MM.1S (cell line): ENCODE results near the gene TFPI.

ENCODE experiments used
- DNase-seq: peaks from one replicate; pipeline ENCODE4 v3.0.0-alpha.2; 2015
- H2AFZ ChIP-seq: fragments of 300-600 bp; sonication (generic); 2 replicates; pipeline ENCODE4 v1.6.0; 2016; ENCODE audit warnings: antibody characterized with exemption, low read length
- H3F3A ChIP-seq: fragments of 300-600 bp; sonication (generic); 2 replicates; pipeline ENCODE4 v1.6.1; 2016; ENCODE audit warnings: mild to moderate bottlenecking, antibody characterized with exemption, low read length, moderate library complexity, mixed read lengths; ENCODE audit not compliant: insufficient read depth
- H3K27ac ChIP-seq: fragments of 300-600 bp; sonication (generic); 2 replicates; pipeline ENCODE4 v1.5.1; 2016; ENCODE audit warnings: mild to moderate bottlenecking, low read length
- H3K27me3 ChIP-seq: fragments of 300-600 bp; sonication (generic); replicated peaks from 2 replicates; pipeline ENCODE4 v1.6.0; 2016; ENCODE audit warnings: low read length; ENCODE audit not compliant: insufficient read depth
- H3K36me3 ChIP-seq: fragments of 300-600 bp; sonication (generic); replicated peaks from 2 replicates; pipeline ENCODE4 v1.6.1; 2016; ENCODE audit warnings: mild to moderate bottlenecking, low read length, mixed read lengths; ENCODE audit not compliant: insufficient read depth
- H3K4me1 ChIP-seq: fragments of 300-600 bp; sonication (generic); 2 replicates; pipeline ENCODE4 v1.6.1; 2016; ENCODE audit warnings: low read length, mixed read lengths
- H3K4me2 ChIP-seq: fragments of 300-600 bp; sonication (generic); 2 replicates; pipeline ENCODE4 v1.6.0; 2016; ENCODE audit warnings: low read depth, low read length
- H3K4me3 ChIP-seq: fragments of 300-600 bp; sonication (generic); 2 replicates; pipeline ENCODE4 v1.5.1; 2016; ENCODE audit warnings: low read length, mixed read lengths
- H3K79me2 ChIP-seq: fragments of 300-600 bp; sonication (generic); 2 replicates; pipeline ENCODE4 v1.6.1; 2016; ENCODE audit warnings: mixed run types, low read length, mixed read lengths
- H3K9ac ChIP-seq: fragments of 300-600 bp; sonication (generic); 2 replicates; pipeline ENCODE4 v1.6.1; 2016; ENCODE audit warnings: low read length, mixed read lengths
- H3K9me2 ChIP-seq: fragments of 300-600 bp; sonication (generic); replicated peaks from 2 replicates; pipeline ENCODE4 v1.6.1; 2016; ENCODE audit warnings: mild to moderate bottlenecking, low read length, mixed read lengths; ENCODE audit not compliant: insufficient read depth
- H3K9me3 ChIP-seq: fragments of 300-600 bp; sonication (generic); replicated peaks from 2 replicates; pipeline ENCODE4 v1.6.1; 2016; ENCODE audit warnings: mild to moderate bottlenecking, low read length, mixed read lengths; ENCODE audit not compliant: insufficient read depth
- H4K20me1 ChIP-seq: fragments of 300-600 bp; sonication (generic); 2 replicates; pipeline ENCODE4 v1.6.1; 2016; ENCODE audit warnings: mild to moderate bottlenecking, low read length, moderate library complexity, mixed read lengths; ENCODE audit not compliant: insufficient read depth
- CTCF ChIP-seq: fragments of 300-600 bp; sonication (generic); IDR thresholded peaks from 2 replicates; pipeline ENCODE4 v1.5.1; 2016; ENCODE audit warnings: antibody characterized with exemption, low read length, mixed read lengths
- EZH2 ChIP-seq: fragments of 300-600 bp; sonication (generic); optimal IDR thresholded peaks from 2 replicates; pipeline ENCODE3; 2017; ENCODE audit warnings: low read depth, mild to moderate bottlenecking, antibody characterized with exemption, low read length, mixed read lengths
- EZH2phosphoT487 ChIP-seq: fragments of 300-600 bp; sonication (generic); IDR thresholded peaks from 2 replicates; pipeline ENCODE4 v1.6.1; 2018; ENCODE audit warnings: antibody characterized with exemption, low read length

TFPI gene

GRCh38 chr2:187576906-187577305, 22.7 kb upstream of the TFPI start:
- H3K27me3 ChIP-seq = no peaks in the 10 kb centered on the region
- 0 out of 2 replicates have a peak, but pooled peaks cover 4% of the 10 kb centered on the region for H3K4me1 ChIP-seq
- H4K20me1 ChIP-seq = no peaks in the 10 kb centered on the region
- no peak overlapping the region for H2AFZ ChIP-seq
- no peak for DNase-seq
- H3F3A ChIP-seq = 0 out of 2 replicates have a peak, but pooled peaks cover 5% of the 10 kb centered on the region
- no peak overlapping the region for H3K4me2 ChIP-seq
- H3K9me2 ChIP-seq = no peaks in the 10 kb centered on the region
- H3K36me3 ChIP-seq = no peaks in the 10 kb centered on the region
- no peak overlapping the region for H3K27ac ChIP-seq
- TF ChIP-seq CTCF = no peak
- no peak for TF ChIP-seq EZH2
- TF ChIP-seq EZH2phosphoT487 = no peak
- no peak overlapping the region for H3K9ac ChIP-seq
- H3K9me3 ChIP-seq = no peaks in the 10 kb centered on the region
- no peaks in the 10 kb centered on the region for H3K79me2 ChIP-seq
- no peak overlapping the region for H3K4me3 ChIP-seq

GRCh38 chr2:187575751-187576067, 21.5 kb upstream of the TFPI start:
- Histone ChIP-seq H3K9me2 (no peaks in the 10 kb centered on the region), H3F3A (no peaks in the 10 kb centered on the region), H3K79me2 (no peaks in the 10 kb centered on the region), H3K27ac (no peak overlapping the region), H3K4me3 (no peak overlapping the region), H4K20me1 (no peaks in the 10 kb centered on the region), H3K36me3 (no peaks in the 10 kb centered on the region), H3K9me3 (no peaks in the 10 kb centered on the region), H3K9ac (no peak overlapping the region), H3K4me2 (no peak overlapping the region), H3K27me3 (no peaks in the 10 kb centered on the region), H3K4me1 (no peaks in the 10 kb centered on the region), H2AFZ (no peak overlapping the region)
- no peak for DNase-seq
- TF ChIP-seq CTCF (no peak), EZH2phosphoT487 (no peak), EZH2 (no peak)

GRCh38 chr2:187574969-187575750, 20.9 kb upstream of the TFPI start:
- Histone ChIP-seq H3K27ac (no peak overlapping the region), H3K36me3 (no peaks in the 10 kb centered on the region), H3F3A (no peaks in the 10 kb centered on the region), H3K9me2 (no peaks in the 10 kb centered on the region), H4K20me1 (no peaks in the 10 kb centered on the region), H3K27me3 (no peaks in the 10 kb centered on the region), H3K9me3 (no peaks in the 10 kb centered on the region), H3K4me1 (no peaks in the 10 kb centered on the region), H3K9ac (no peak overlapping the region), H3K79me2 (no peaks in the 10 kb centered on the region), H2AFZ (no peak overlapping the region), H3K4me3 (no peak overlapping the region), H3K4me2 (no peak overlapping the region)
- TF ChIP-seq EZH2 = no peak
- TF ChIP-seq CTCF = no peak
- TF ChIP-seq EZH2phosphoT487 = no peak
- no peak for DNase-seq
